Measurements from ENCODE around the gene RBP5.
A peak's percentile ranks its signal among the peaks of the same experiment; 100 is the strongest.

The RBP5 gene

GRCh38 chr12:7103837-7104584, 24.7 kb downstream of the RBP5 start:
- no peak overlapping the region for H2BK120ac ChIP-seq (ENCODE audit: low read depth, low read length)
- no peak overlapping the region for H3K18ac ChIP-seq (ENCODE audit: low read depth in 1 of 2, low read length in 2 of 2)
- H3K4me1 ChIP-seq (ENCODE audit: control insufficient read depth, insufficient read depth, low read depth, low read length), result peaks cover 10% of the 10 kb centered on the region
- H3K9ac ChIP-seq (ENCODE audit: low read length), result no peak overlapping the region
- no peak overlapping the region for H4K8ac ChIP-seq (ENCODE audit: low read length)
- H4K91ac ChIP-seq (ENCODE audit: low read length), result no peak overlapping the region
- H3K27me3 ChIP-seq (ENCODE audit: control insufficient read depth in 1 of 2, insufficient read depth in 1 of 2, low read length in 2 of 2), result no peaks in the 10 kb centered on the region
- H2BK5ac ChIP-seq (ENCODE audit: low read depth, low read length, poor library complexity, severe bottlenecking), result no peak overlapping the region
- H3K4me3 ChIP-seq (ENCODE audit: insufficient read depth in 1 of 2, low read depth in 1 of 2, low read length in 2 of 2), result no peak overlapping the region
- H3K23ac ChIP-seq (ENCODE audit: low read length in 2 of 2), result no peak overlapping the region
- WGBS, result 96% methylated on average over 14 of the region's 14 CpGs
- no peak overlapping the region for H2BK15ac ChIP-seq (ENCODE audit: low read depth, poor library complexity, severe bottlenecking)
- H2AFZ ChIP-seq (ENCODE audit: low read depth, low read length), result no peak overlapping the region
- DNase-seq, result no peak
- no peak overlapping the region for H3K14ac ChIP-seq (ENCODE audit: low read length in 2 of 2)
- H3K27ac ChIP-seq (ENCODE audit: low read length, poor library complexity, severe bottlenecking), result no peak overlapping the region
- H3K9me3 ChIP-seq (ENCODE audit: control insufficient read depth, low read length), result peaks cover 3% of the 10 kb centered on the region
- no peak overlapping the region for H3K4me2 ChIP-seq (ENCODE audit: low read length, poor library complexity, severe bottlenecking)
- H3K79me1 ChIP-seq (replicated peaks; ENCODE audit: low read length, poor library complexity, severe bottlenecking), result peaks cover 23% of the 10 kb centered on the region
- H3K4ac ChIP-seq (ENCODE audit: low read depth in 1 of 2, low read length in 2 of 2), result no peak overlapping the region
- no peak overlapping the region for H2AK5ac ChIP-seq (ENCODE audit: low read length, severe bottlenecking)
- peaks cover 17 to 52% of the 10 kb centered on the region in 2 experiments for H3K36me3 ChIP-seq (ENCODE audit: control insufficient read depth in 1 of 2, insufficient read depth in 2 of 2, low read depth in 1 of 2, low read length in 2 of 2)
- no peak overlapping the region for H2BK12ac ChIP-seq (ENCODE audit: low read length in 2 of 2)

- no peak overlapping the region for H3K4ac ChIP-seq (ENCODE audit: low read depth in 1 of 2, low read length in 2 of 2)
- H3K9ac ChIP-seq (ENCODE audit: low read length), result no peak overlapping the region
- H4K8ac ChIP-seq (ENCODE audit: low read length), result no peak overlapping the region
- peaks cover 20 to 61% of the 10 kb centered on the region in 2 experiments for H3K36me3 ChIP-seq (ENCODE audit: control insufficient read depth in 1 of 2, insufficient read depth in 2 of 2, low read depth in 1 of 2, low read length in 2 of 2)
- no peak for DNase-seq
- H2AK5ac ChIP-seq (ENCODE audit: low read length, severe bottlenecking), result no peak overlapping the region
- H4K91ac ChIP-seq (ENCODE audit: low read length), result no peak overlapping the region
- WGBS, result 90% methylated on average over 3 of the region's 3 CpGs
- H2BK5ac ChIP-seq (ENCODE audit: low read depth, low read length, poor library complexity, severe bottlenecking), result no peak overlapping the region
- no peak overlapping the region for H3K4me3 ChIP-seq (ENCODE audit: insufficient read depth in 1 of 2, low read depth in 1 of 2, low read length in 2 of 2)
- H3K4me1 ChIP-seq (ENCODE audit: control insufficient read depth, insufficient read depth, low read depth, low read length), result peaks cover 7% of the 10 kb centered on the region
- H3K27me3 ChIP-seq (ENCODE audit: control insufficient read depth in 1 of 2, insufficient read depth in 1 of 2, low read length in 2 of 2), result no peaks in the 10 kb centered on the region
- no peak overlapping the region for H2BK12ac ChIP-seq (ENCODE audit: low read length in 2 of 2)
- H2BK120ac ChIP-seq (ENCODE audit: low read depth, low read length), result no peak overlapping the region
- H3K79me1 ChIP-seq (replicated peaks; ENCODE audit: low read length, poor library complexity, severe bottlenecking), result peaks cover 18% of the 10 kb centered on the region
- no peak overlapping the region for H3K27ac ChIP-seq (ENCODE audit: low read length, poor library complexity, severe bottlenecking)
- H2AFZ ChIP-seq (ENCODE audit: low read depth, low read length), result no peak overlapping the region
- H3K14ac ChIP-seq (ENCODE audit: low read length in 2 of 2), result no peak overlapping the region
- no peak overlapping the region for H3K23ac ChIP-seq (ENCODE audit: low read length in 2 of 2)
- H3K4me2 ChIP-seq (ENCODE audit: low read length, poor library complexity, severe bottlenecking), result no peak overlapping the region
- no peak overlapping the region for H3K18ac ChIP-seq (ENCODE audit: low read depth in 1 of 2, low read length in 2 of 2)
- peaks cover 3% of the 10 kb centered on the region for H3K9me3 ChIP-seq (ENCODE audit: control insufficient read depth, low read length)
- no peak overlapping the region for H2BK15ac ChIP-seq (ENCODE audit: low read depth, poor library complexity, severe bottlenecking)
Observed at GRCh38 chr12:7102582-7102981, 26.1 kb downstream of the RBP5 start.

- Histone ChIP-seq H3K79me1 (replicated peaks; ENCODE audit: low read length, poor library complexity, severe bottlenecking) (peaks cover 18% of the 10 kb centered on the region), H3K4me1 (ENCODE audit: control insufficient read depth, insufficient read depth, low read depth, low read length) (peaks cover 7% of the 10 kb centered on the region), H2AK5ac (ENCODE audit: low read length, severe bottlenecking) (no peak overlapping the region), H2BK12ac (ENCODE audit: low read length in 2 of 2) (no peak overlapping the region), H3K23ac (ENCODE audit: low read length in 2 of 2) (no peak overlapping the region), H2AFZ (ENCODE audit: low read depth, low read length) (no peak overlapping the region), H4K91ac (ENCODE audit: low read length) (no peak overlapping the region), H3K18ac (ENCODE audit: low read depth in 1 of 2, low read length in 2 of 2) (no peak overlapping the region), H4K8ac (ENCODE audit: low read length) (no peak overlapping the region), H3K27me3 (ENCODE audit: control insufficient read depth in 1 of 2, insufficient read depth in 1 of 2, low read length in 2 of 2) (no peaks in the 10 kb centered on the region), H3K14ac (ENCODE audit: low read length in 2 of 2) (no peak overlapping the region), H2BK120ac (ENCODE audit: low read depth, low read length) (no peak overlapping the region), H2BK15ac (ENCODE audit: low read depth, poor library complexity, severe bottlenecking) (no peak overlapping the region), H3K9ac (ENCODE audit: low read length) (peak overlapping the region; percentile 41), H3K36me3 (ENCODE audit: control insufficient read depth in 1 of 2, insufficient read depth in 2 of 2, low read depth in 1 of 2, low read length in 2 of 2) (peaks cover 25 to 68% of the 10 kb centered on the region in 2 experiments), H3K4me3 (ENCODE audit: insufficient read depth in 1 of 2, low read depth in 1 of 2, low read length in 2 of 2) (peak overlapping the region in 1 of 2 experiments; percentile 34), H2BK5ac (ENCODE audit: low read depth, low read length, poor library complexity, severe bottlenecking) (no peak overlapping the region), H3K27ac (ENCODE audit: low read length, poor library complexity, severe bottlenecking) (no peak overlapping the region), H3K4ac (ENCODE audit: low read depth in 1 of 2, low read length in 2 of 2) (no peak overlapping the region), H3K9me3 (ENCODE audit: control insufficient read depth, low read length) (peaks cover 3% of the 10 kb centered on the region), H3K4me2 (ENCODE audit: low read length, poor library complexity, severe bottlenecking) (no peak overlapping the region)
- DNase-seq, result no peak
- WGBS, result 87% methylated on average over 8 of the region's 10 CpGs
Observed at GRCh38 chr12:7101694-7102131, 27.0 kb downstream of the RBP5 start.

- Histone ChIP-seq H3K23ac (ENCODE audit: low read length in 2 of 2) (no peak overlapping the region), H2BK12ac (ENCODE audit: low read length in 2 of 2) (no peak overlapping the region), H2BK120ac (ENCODE audit: low read depth, low read length) (no peak overlapping the region), H3K4me3 (ENCODE audit: insufficient read depth in 1 of 2, low read depth in 1 of 2, low read length in 2 of 2) (peak overlapping the region in 1 of 2 experiments; percentile 34), H2AFZ (ENCODE audit: low read depth, low read length) (no peak overlapping the region), H3K14ac (ENCODE audit: low read length in 2 of 2) (no peak overlapping the region), H3K18ac (ENCODE audit: low read depth in 1 of 2, low read length in 2 of 2) (no peak overlapping the region), H2AK5ac (ENCODE audit: low read length, severe bottlenecking) (no peak overlapping the region), H3K9me3 (ENCODE audit: control insufficient read depth, low read length) (peaks cover 1% of the 10 kb centered on the region), H3K27me3 (ENCODE audit: control insufficient read depth in 1 of 2, insufficient read depth in 1 of 2, low read length in 2 of 2) (no peaks in the 10 kb centered on the region), H4K8ac (ENCODE audit: low read length) (no peak overlapping the region), H2BK5ac (ENCODE audit: low read depth, low read length, poor library complexity, severe bottlenecking) (no peak overlapping the region), H3K9ac (ENCODE audit: low read length) (peak overlapping the region; percentile 41), H3K27ac (ENCODE audit: low read length, poor library complexity, severe bottlenecking) (no peak overlapping the region), H3K4me1 (ENCODE audit: control insufficient read depth, insufficient read depth, low read depth, low read length) (peaks cover 7% of the 10 kb centered on the region), H3K79me1 (replicated peaks; ENCODE audit: low read length, poor library complexity, severe bottlenecking) (peaks cover 17% of the 10 kb centered on the region), H4K91ac (ENCODE audit: low read length) (no peak overlapping the region), H2BK15ac (ENCODE audit: low read depth, poor library complexity, severe bottlenecking) (no peak overlapping the region), H3K4ac (ENCODE audit: low read depth in 1 of 2, low read length in 2 of 2) (no peak overlapping the region), H3K4me2 (ENCODE audit: low read length, poor library complexity, severe bottlenecking) (no peak overlapping the region), H3K36me3 (ENCODE audit: control insufficient read depth in 1 of 2, insufficient read depth in 2 of 2, low read depth in 1 of 2, low read length in 2 of 2) (peaks cover 28 to 69% of the 10 kb centered on the region in 2 experiments)
- DNase-seq, result no peak
- WGBS, result 94% methylated on average over 4 of the region's 4 CpGs
Observed at GRCh38 chr12:7101047-7101693, 27.5 kb downstream of the RBP5 start.

Data from mesenchymal stem cell (in vitro differentiated cells and primary cell).